GM19397 (cell line): ENCODE data around the gene SLC16A10.
"Not testable (repeated sequence)": the region's sequence is repeated elsewhere in the genome, so short reads cannot be mapped to it uniquely, and the experiment has no call there.

Experiments
- ATAC-seq: cut with Tn5 transposase; IDR thresholded peaks from one replicate; pipeline ENCODE4 v1.9.1; 2021; ENCODE audit warnings: mild to moderate bottlenecking, moderate library complexity; ENCODE audit not compliant: unreplicated experiment

The SLC16A10 gene

GRCh38 chr6:111129013-111129412 lies 41.7 kb downstream of the SLC16A10 start:
- ATAC-seq = no peak

- not testable (repeated sequence) for ATAC-seq
These were observed 43.7 kb downstream of the SLC16A10 start for GRCh38 chr6:111131018-111131417.

- not testable (repeated sequence) for ATAC-seq
These were observed 45.4 kb downstream of the SLC16A10 start for GRCh38 chr6:111132669-111133068.

GRCh38 chr6:111134236-111134869 lies 47.0 kb downstream of the SLC16A10 start:
- not testable (repeated sequence) for ATAC-seq

- not testable (repeated sequence) for ATAC-seq
These were observed 50.3 kb downstream of the SLC16A10 start for GRCh38 chr6:111137489-111138093.

- no peak for ATAC-seq
These were observed 60.1 kb downstream of the SLC16A10 start for GRCh38 chr6:111147440-111147839.

GRCh38 chr6:111148110-111148509 lies 60.8 kb downstream of the SLC16A10 start:
- ATAC-seq = no peak

- ATAC-seq = no peak
These were observed 63.3 kb downstream of the SLC16A10 start for GRCh38 chr6:111150577-111150976.

- no peak for ATAC-seq
These were observed 67.7 kb downstream of the SLC16A10 start for GRCh38 chr6:111154981-111155380.

GRCh38 chr6:111157412-111157811 lies 70.1 kb downstream of the SLC16A10 start:
- no peak for ATAC-seq

- ATAC-seq = no peak
These were observed 72.3 kb downstream of the SLC16A10 start for GRCh38 chr6:111159633-111160032.

GRCh38 chr6:111161650-111162049 lies 74.3 kb downstream of the SLC16A10 start:
- ATAC-seq = no peak

- no peak for ATAC-seq
These were observed 75.2 kb downstream of the SLC16A10 start for GRCh38 chr6:111162504-111162903.

GRCh38 chr6:111171577-111172400 lies 84.5 kb downstream of the SLC16A10 start:
- peak; percentile 45 for ATAC-seq

GRCh38 chr6:111172563-111172962 lies 85.3 kb downstream of the SLC16A10 start:
- no peak for ATAC-seq

GRCh38 chr6:111173341-111173740 lies 86.0 kb downstream of the SLC16A10 start:
- no peak for ATAC-seq

GRCh38 chr6:111173946-111174345 lies 86.6 kb downstream of the SLC16A10 start:
- ATAC-seq = no peak

- ATAC-seq = no peak
These were observed 87.8 kb downstream of the SLC16A10 start for GRCh38 chr6:111175109-111175508.

- no peak for ATAC-seq
These were observed 88.9 kb downstream of the SLC16A10 start for GRCh38 chr6:111176038-111176759.

GRCh38 chr6:111176760-111177099 lies 89.4 kb downstream of the SLC16A10 start:
- no peak for ATAC-seq

- no peak for ATAC-seq
These were observed 89.8 kb downstream of the SLC16A10 start for GRCh38 chr6:111177131-111177530.
